NCI-H446 treated with DMSO at 0.1 percent for 48 hours (cell line): ENCODE measurements around the gene SMPD4.
"Not testable (repeated sequence)": the region's sequence is repeated elsewhere in the genome, so short reads cannot be mapped to it uniquely, and the experiment has no call there.

ENCODE experiments used
- DNase-seq: peaks from one replicate; lab custom pipeline; 2025; lab: John Stamatoyannopoulos, UW

SMPD4 gene

DNA sequence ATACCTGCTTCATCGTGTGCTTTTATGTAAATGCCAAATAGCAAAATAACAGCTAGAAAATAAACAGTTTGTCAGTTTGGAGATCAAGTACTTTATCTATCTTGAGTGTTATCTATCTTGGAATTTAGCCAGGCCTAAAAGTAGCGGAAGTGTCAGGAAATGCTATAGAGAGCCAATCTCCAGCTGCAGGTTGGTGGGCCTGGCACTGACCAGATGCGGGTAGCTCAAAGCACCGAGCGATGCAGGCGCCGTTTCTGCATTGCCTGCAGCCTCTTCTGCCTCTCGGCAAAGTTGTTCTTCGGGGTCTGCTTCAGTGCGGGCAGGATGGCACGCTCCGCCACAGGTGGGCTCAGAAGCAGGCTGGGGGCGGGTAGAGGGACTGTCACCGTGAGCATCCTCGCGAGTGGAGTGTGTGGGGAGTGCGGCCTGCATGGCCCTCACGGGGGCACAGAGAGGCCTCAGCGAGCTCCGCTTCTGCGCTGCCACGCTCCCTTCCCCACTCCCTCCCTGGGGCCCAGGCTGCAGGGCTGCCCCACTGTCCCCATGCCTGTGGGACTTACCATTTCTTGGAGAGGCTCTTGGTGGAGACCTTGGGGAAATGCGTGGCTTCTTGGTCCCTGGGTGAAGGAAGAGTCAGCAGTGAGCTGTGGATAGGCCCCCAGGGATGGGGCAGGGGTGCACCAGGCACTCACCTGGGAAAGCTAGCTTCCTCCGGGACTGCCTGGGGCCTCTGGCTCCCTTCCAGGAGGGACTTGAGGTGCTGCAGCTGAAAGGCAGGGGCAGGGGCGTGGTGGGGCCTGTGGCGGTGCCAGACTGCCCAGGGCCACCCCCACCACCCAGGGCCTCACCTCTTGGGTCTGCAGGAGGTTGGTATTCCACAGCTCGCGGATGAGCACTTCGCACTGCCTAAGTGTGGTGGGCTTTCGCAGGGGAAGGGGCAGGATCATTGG is 41.8 kb downstream of the SMPD4 start:
- not testable (repeated sequence) for DNase-seq

- DNase-seq, result not testable (repeated sequence)
Measured at GRCh38 chr2:130138841-130139251, 42.6 kb downstream of the SMPD4 start.

GRCh38 chr2:130138326-130138725 is 43.1 kb downstream of the SMPD4 start:
- DNase-seq, result not testable (repeated sequence)

- DNase-seq, result not testable (repeated sequence)
Measured at GRCh38 chr2:130137118-130137517, 44.3 kb downstream of the SMPD4 start.

- not testable (repeated sequence) for DNase-seq
Measured at GRCh38 chr2:130136546-130136945, 44.9 kb downstream of the SMPD4 start.

DNA sequence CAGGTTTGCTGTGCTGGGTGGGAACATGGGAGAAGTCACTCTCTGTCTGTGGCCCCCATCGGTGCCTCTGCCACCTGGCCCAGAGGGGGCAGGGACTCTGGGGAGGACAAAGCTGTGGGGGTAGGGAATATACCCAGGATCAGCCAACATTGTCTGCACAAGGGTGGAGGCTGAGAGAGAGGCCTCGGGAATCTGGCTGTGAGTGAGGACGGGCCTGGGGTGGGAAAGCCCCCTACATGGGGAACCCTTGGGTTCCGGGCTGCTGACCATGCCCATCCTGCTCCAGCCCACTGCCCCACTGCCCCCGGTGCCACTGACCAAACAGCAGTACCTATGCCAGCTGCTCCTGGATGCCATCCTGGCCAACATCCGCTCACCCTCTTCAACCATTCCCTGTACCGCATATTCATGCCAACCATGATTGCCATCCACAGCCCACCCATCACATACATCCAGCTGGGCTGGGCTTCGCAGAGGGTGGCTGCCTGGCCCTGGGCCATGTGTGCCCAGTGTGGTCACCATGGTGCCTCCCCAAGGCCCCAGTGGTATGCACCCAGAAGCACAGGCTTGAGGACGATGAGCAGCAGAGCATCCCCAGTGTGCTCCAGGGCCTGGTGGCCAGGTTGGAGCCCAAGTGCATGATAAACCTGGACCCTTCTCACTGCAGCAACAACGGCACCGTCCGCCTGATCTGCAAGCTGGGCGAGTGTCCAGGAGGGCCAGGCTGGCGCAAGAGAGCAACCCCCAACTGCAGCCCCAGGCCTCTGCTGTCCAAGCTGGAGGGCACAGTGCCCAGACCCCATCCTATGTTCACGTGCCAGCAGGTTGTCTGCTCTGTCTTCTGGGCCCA is 45.5 kb downstream of the SMPD4 start:
- DNase-seq, result no peak

DNA sequence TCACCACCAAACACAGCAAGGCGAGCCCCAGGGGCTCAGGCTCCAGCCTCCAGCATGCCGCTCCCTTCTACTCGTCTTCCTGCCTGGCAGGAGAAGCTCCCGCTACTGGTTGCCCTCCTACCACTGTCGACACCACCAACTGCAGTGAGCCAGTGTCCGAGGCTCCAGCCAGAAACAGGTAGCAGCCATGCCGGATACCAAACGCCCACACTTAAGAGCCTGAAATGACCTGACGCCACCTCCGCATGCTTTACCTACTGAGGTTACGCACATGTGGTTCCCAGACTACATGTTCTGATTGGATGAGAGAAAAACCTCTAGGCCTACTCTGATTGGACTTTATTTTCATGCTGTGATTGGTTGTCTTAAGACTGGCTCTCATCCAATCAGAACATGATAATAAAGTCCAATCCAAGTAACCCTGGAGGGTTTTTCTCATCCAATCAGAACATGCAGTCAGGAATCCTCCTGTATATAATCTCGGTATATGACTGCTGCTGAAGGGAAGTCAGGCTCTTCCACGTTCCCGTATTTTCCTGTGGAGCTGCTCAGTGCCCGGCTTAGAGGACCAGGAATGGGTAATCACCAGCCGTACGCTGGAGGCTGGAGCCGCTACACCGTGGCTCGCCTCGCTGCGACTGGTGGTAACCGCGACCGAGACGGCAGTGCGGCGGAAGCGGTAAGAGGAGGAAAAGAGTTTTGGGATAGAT is 52.1 kb downstream of the SMPD4 start, which contains the start of gene POTEF:
POTEF (minus strand) TSS at position 103 of the 710 bp plus-strand sequence. CDS start 8,707 bp downstream, outside the sequence.
- DNase-seq, result not testable (repeated sequence)

GRCh38 chr2:130128464-130128863 is 52.9 kb downstream of the SMPD4 start:
- not testable (repeated sequence) for DNase-seq

DNA sequence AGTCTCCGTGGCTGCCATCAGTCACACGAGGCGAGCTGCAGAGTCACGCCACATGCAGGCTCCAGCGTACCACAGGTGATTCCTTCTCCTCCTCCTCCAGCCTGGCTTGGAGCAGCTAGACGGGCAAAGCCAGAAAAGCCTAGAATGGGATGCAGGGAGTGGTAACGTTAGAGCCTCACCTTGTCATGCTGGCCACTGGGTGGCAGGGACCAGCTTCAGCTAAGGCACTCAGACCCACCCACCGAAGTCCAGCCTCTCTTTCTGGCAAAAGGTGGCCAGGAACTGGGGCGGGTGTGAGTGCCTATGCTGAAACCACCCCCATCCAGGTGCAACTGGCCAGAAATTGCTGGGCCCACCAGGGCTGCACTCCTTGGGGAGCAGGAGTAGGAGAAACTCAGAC is 53.7 kb downstream of the SMPD4 start:
- not testable (repeated sequence) for DNase-seq

GRCh38 chr2:130120924-130121323 is 60.5 kb downstream of the SMPD4 start:
- DNase-seq, result not testable (repeated sequence)

GRCh38 chr2:130102597-130103363 is 78.6 kb downstream of the SMPD4 start:
- DNase-seq, result not testable (repeated sequence)
